HG02981 (cell line): ENCODE data around the gene NOVA2.

Source experiments
- ATAC-seq: cut with Tn5 transposase; IDR thresholded peaks from one replicate; pipeline ENCODE4 v1.9.1; 2021; ENCODE audit warnings: mild to moderate bottlenecking, moderate library complexity; ENCODE audit not compliant: unreplicated experiment

Gene NOVA2, protein sequence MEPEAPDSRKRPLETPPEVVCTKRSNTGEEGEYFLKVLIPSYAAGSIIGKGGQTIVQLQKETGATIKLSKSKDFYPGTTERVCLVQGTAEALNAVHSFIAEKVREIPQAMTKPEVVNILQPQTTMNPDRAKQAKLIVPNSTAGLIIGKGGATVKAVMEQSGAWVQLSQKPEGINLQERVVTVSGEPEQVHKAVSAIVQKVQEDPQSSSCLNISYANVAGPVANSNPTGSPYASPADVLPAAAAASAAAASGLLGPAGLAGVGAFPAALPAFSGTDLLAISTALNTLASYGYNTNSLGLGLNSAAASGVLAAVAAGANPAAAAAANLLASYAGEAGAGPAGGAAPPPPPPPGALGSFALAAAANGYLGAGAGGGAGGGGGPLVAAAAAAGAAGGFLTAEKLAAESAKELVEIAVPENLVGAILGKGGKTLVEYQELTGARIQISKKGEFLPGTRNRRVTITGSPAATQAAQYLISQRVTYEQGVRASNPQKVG

GRCh38 chr19:45973553-45974338, at the start of gene NOVA2:
TSS of gene NOVA2 (minus strand) at chr19:45973865. CDS start at chr19:45973351, 514 bp downstream.
- no peak for ATAC-seq

DNA sequence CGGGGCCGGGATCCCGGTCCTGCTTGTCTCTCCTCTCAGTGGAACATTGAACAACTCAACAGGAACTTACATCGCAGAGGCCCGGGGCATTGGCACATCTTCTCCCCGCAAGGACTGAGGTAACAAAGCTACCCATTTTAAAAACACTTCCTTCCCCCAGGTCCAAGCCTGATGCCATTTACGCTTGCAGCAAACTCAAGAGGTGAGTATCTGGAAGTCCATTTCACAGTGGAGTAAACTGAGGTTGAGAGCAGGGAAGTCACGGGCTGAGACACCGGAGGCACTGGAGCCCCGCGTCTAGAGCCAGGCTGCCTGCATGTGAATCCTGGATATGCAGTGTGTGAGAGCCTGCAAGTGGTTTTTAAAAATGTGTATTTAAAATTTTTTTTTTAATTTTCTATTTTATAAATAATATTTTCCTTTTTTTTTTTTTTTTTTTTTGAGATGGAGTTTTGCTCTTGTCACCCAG, 49.7 kb upstream of the NOVA2 start:
- ATAC-seq: no peak

- ATAC-seq: no peak
Observed at GRCh38 chr19:46022431-46023310, 49.0 kb upstream of the NOVA2 start, which contains the start of gene PGLYRP1. TSS of gene PGLYRP1 (minus strand) at chr19:46023053. CDS start at chr19:46023021, 32 bp downstream.

DNA sequence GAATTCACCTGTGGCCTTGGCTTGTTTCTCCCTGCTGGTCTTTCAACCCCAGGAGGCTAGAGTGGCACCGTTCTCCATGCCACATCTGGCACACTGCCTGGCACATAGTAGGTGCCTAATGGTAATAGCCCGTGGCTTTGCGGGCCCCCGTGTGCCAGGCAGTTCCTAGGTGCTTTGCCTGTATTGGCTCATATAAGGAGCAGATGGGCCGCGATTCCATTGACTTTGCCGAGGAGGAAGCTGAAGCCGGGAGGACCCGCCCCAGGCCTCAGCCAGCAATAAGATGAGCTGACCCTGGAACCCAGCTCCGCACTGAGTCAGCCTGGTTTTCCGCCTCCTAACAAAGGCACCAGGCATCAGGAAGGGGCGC, 48.4 kb upstream of the NOVA2 start:
- no peak for ATAC-seq

- ATAC-seq: no peak
Observed at GRCh38 chr19:46021531-46022041, 47.9 kb upstream of the NOVA2 start.

- no peak for ATAC-seq
Observed at GRCh38 chr19:46020819-46021125, 47.1 kb upstream of the NOVA2 start.

DNA sequence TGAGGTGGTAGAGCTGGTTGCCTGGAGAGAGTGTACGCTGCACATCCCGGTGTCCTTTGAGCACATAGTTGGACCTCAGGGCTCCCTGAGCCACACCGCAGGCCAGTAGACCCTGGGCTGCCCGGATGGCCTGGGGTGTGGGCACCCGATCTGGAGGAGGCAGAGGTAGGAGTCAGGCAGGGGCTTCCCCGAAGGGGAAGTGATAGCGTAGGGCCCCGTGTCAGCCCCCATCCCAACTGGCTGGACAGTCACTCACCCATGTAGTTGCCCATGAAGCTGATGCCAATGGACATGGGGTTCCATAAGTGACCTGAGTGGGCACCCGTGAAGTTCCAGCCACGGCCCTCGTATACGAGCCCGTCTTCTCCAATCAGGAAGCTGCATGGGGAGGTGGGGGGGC, 45.6 kb upstream of the NOVA2 start:
- no peak for ATAC-seq

GRCh38 chr19:46018729-46019251, 45.1 kb upstream of the NOVA2 start:
- ATAC-seq: no peak

GRCh38 chr19:46017874-46018675, 44.4 kb upstream of the NOVA2 start:
- no peak for ATAC-seq

DNA sequence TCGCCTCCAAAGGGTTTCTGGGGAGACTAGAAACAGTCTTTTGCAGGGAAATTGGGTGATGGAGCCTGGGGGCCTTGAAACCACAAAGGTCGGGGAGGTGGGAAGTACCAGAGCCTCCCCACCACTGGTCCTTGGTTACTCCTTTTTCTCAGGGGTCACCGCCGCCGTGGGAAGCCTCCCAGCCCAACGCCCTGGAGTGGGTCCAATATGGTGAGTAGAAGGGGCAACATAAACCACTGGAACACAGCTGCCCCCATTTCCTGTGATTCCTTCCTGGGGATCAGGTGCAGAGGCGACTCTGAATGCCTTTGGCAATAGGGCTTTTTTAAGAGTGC, 43.4 kb upstream of the NOVA2 start:
- no peak for ATAC-seq

- ATAC-seq: peak; percentile 58
Observed at GRCh38 chr19:46016426-46017094, 42.9 kb upstream of the NOVA2 start.

DNA sequence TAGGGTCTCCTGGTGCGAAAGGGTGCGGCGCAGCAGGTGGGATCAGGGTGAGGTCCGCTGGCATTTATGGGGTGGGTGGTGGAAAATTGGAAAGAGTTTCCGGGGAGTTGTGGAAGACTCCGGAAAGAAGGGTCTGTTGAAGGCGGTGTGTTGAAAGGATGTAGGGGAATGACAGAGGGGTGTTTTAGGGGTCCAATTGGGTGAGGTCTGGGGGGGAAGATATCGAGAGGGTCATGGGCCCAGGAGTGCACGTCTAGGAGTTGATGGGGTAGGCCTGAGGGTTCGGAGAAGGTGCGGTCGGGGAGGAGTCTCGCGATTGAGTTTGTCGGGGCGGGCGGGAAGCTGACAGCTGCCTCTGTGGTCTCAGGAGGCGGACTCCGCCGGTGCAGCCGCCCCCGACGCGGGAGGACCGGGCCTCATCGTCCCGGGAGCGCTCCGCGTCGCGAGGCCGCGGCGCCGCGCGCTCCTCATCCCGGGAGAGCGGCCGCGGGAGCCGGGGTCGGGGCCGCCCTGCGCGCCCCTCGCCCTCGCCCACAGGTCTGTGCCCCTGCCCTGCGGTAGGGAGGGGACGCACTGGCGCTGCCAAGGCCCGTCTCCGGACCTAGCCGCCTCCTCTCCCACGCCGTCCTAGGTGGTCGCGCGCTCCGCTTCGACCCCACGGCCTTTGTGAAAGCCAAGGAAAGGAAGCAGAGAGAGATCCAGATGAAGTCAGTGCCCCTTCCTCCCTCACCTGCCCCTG, 42.2 kb upstream of the NOVA2 start:
- ATAC-seq: no peak

GRCh38 chr19:46014941-46015686, 41.4 kb upstream of the NOVA2 start:
- no peak for ATAC-seq

- ATAC-seq: no peak
Observed at GRCh38 chr19:46014534-46014933, 40.9 kb upstream of the NOVA2 start.

GRCh38 chr19:46009530-46010510, 36.2 kb upstream of the NOVA2 start:
- no peak for ATAC-seq

- ATAC-seq: no peak
Observed at GRCh38 chr19:46006411-46006810, 32.7 kb upstream of the NOVA2 start.
